HepG2 (cell line): ENCODE data around the gene CENPP. TPM values are rescaled to one million over a fixed set of nuclear protein-coding genes. Genes with fewer than 3 reads are reported as not detected.

Source experiments
- ATAC-seq: fragments of 200-7000 bp; cut with Tn5 transposase; 3 replicates; pipeline ENCODE4 v1.9.1; 2020; ENCODE audit warnings: mild to moderate bottlenecking, moderate library complexity
- BruUV-seq: library from RNA; stranded (reverse); fragments of 400-500 nt; replicated peaks from 2 replicates; lab custom pipeline; 2021; lab: Mats Ljungman, UMichigan
- CTCF ChIA-PET: fragments of 300-600 bp; formaldehyde crosslinking; extraction: SDS; loops from one replicate; lab custom pipeline; 2021; ENCODE audit warnings: low total read pairs, inconsistent platforms, low intra/inter-chr PET ratio; lab: Yijun Ruan, JAX
- POLR2A ChIA-PET: fragments of 350-600 bp; sonication (Branson Sonifier 250); formaldehyde crosslinking; loops from one replicate; lab custom pipeline; 2020; ENCODE audit warnings: antibody characterized with exemption, inconsistent platforms; lab: Yijun Ruan, JAX
- DNase-seq: peaks from one replicate; pipeline ENCODE4 v3.0.0-alpha.2; 2015; ENCODE audit warnings: low spot score
- FAIRE-seq: peaks from 3 replicates; lab custom pipeline; 2011; peaks lifted over from hg19 to GRCh38; lab: Jason Lieb, UNC
- H2AFZ ChIP-seq: one replicate; pipeline ENCODE4 v1.6.1; 2011; ENCODE audit warnings: low read length, inconsistent platforms
- H3K27ac ChIP-seq: fragments of 300-600 bp; 3 replicates; pipeline ENCODE4 v1.8.0; 2011; ENCODE audit warnings: mixed run types, mild to moderate bottlenecking, mixed read lengths, low read length, inconsistent platforms; ENCODE audit not compliant: insufficient read depth; ENCODE audit errors: extremely low read length
- H3K27me3 ChIP-seq, 2 experiments: fragments of 200-600 bp in 1 of 2; 2 replicates in 1 of 2; 3 replicates in 1 of 2; pipeline versions ENCODE4 v1.6.0 to v1.8.0; 2011; ENCODE audit warnings: low read length in 2 of 2, mild to moderate bottlenecking in 2 of 2, moderate library complexity in 2 of 2, inconsistent platforms in 1 of 2; ENCODE audit not compliant: insufficient read depth in 2 of 2, control insufficient read depth in 1 of 2
- H3K36me3 ChIP-seq, 2 experiments: fragments of 200-600 bp in 1 of 2; replicated peaks in 1 of 2; 2 replicates in 1 of 2; 3 replicates in 1 of 2; pipeline versions ENCODE4 v1.5.1 to v1.8.0; 2011; ENCODE audit warnings: low read length in 2 of 2, inconsistent platforms in 1 of 2; ENCODE audit not compliant: insufficient read depth in 2 of 2, control insufficient read depth in 1 of 2
- H3K4me1 ChIP-seq: 2 replicates; pipeline ENCODE4 v1.5.1; 2012; ENCODE audit warnings: low read length, inconsistent platforms; ENCODE audit not compliant: insufficient read depth
- H3K4me2 ChIP-seq: 2 replicates; pipeline ENCODE4 v1.6.0; 2011; ENCODE audit warnings: low read depth, low read length, inconsistent platforms
- H3K4me3 ChIP-seq, 3 experiments: fragments of 200-600 bp in 1 of 3; sonication (generic), shearing (Covaris generic) in 1 of 3; replicated peaks in 1 of 3; 2 replicates each; pipeline ENCODE4 v1.5.1; 2011 to 2016; ENCODE audit warnings: low read length in 3 of 3, inconsistent platforms in 2 of 3, low read depth in 2 of 3, mild to moderate bottlenecking in 2 of 3, control low read depth in 1 of 3, mixed read lengths in 1 of 3; ENCODE audit not compliant: insufficient read depth in 1 of 3
- H3K79me2 ChIP-seq: one replicate; pipeline ENCODE4 v1.6.1; 2011; ENCODE audit warnings: low read length, inconsistent platforms; ENCODE audit not compliant: insufficient read depth
- H3K9ac ChIP-seq: 2 replicates; pipeline ENCODE4 v1.6.0; 2011; ENCODE audit warnings: mild to moderate bottlenecking, low read depth, low read length, inconsistent platforms; ENCODE audit not compliant: insufficient read depth
- H3K9me3 ChIP-seq: 2 replicates; pipeline ENCODE4 v1.5.1; 2012; ENCODE audit warnings: mild to moderate bottlenecking, low read length
- H4K20me1 ChIP-seq: 2 replicates; pipeline ENCODE4 v1.6.0; 2011; ENCODE audit warnings: inconsistent platforms, mild to moderate bottlenecking, low read length, moderate library complexity; ENCODE audit not compliant: insufficient read depth
- BRD4 ChIP-seq: sonication (generic); formaldehyde crosslinking; IDR thresholded peaks from 2 replicates; pipeline ENCODE4 v1.4.0; 2020; ENCODE audit warnings: missing genetic modification reagents
- NFIC ChIP-seq: IDR thresholded peaks from 2 replicates; pipeline ENCODE4 v1.6.1; 2012; ENCODE audit warnings: mild to moderate bottlenecking, low read length, inconsistent platforms
- PHF21A ChIP-seq: sonication (generic); formaldehyde crosslinking; IDR thresholded peaks from 2 replicates; pipeline ENCODE4 v1.5.0; 2020; ENCODE audit warnings: mild to moderate bottlenecking, missing genetic modification reagents
- THYN1 ChIP-seq: sonication (generic); formaldehyde crosslinking; IDR thresholded peaks from 2 replicates; pipeline ENCODE4 v1.8.1; 2023; ENCODE audit warnings: low read depth, mild to moderate bottlenecking, moderate library complexity, missing genetic modification reagents, borderline replicate concordance
- TRIM24 ChIP-seq: sonication (generic); formaldehyde crosslinking; IDR thresholded peaks from 2 replicates; pipeline ENCODE4 v1.8.0; 2022; ENCODE audit warnings: mild to moderate bottlenecking, missing genetic modification reagents
- ZNF124 ChIP-seq: sonication (generic); formaldehyde crosslinking; IDR thresholded peaks from 2 replicates; pipeline ENCODE4 v1.4.0; 2020; ENCODE audit warnings: missing genetic modification reagents
- ZNF136 ChIP-seq: sonication (generic); formaldehyde crosslinking; IDR thresholded peaks from 2 replicates; pipeline ENCODE4 v1.8.1; 2022; ENCODE audit warnings: low read depth, mild to moderate bottlenecking, moderate library complexity, missing genetic modification reagents
- ZNF292 ChIP-seq: sonication (generic); formaldehyde crosslinking; IDR thresholded peaks from 2 replicates; pipeline ENCODE4 v1.8.1; 2022; ENCODE audit warnings: mild to moderate bottlenecking, low read depth, missing genetic modification reagents, borderline replicate concordance
- ZNF577 ChIP-seq: sonication (generic); formaldehyde crosslinking; IDR thresholded peaks from 2 replicates; pipeline ENCODE4 v1.4.0; 2020; ENCODE audit warnings: mild to moderate bottlenecking, low read depth, missing genetic modification reagents, borderline replicate concordance
- ZSCAN29 ChIP-seq: sonication (generic); formaldehyde crosslinking; conservative IDR thresholded peaks from 2 replicates; pipeline ENCODE4 v1.4.0; 2020; ENCODE audit warnings: mild to moderate bottlenecking, missing genetic modification reagents
- WGBS: methylation state at CpG from one replicate; pipeline ENCODE4 v1.1.6; 2017; ENCODE audit warnings: low lambda C conversion rate; 5-methylcytosine and 5-hydroxymethylcytosine counted together
- in situ Hi-C: cut with HindIII; loops from 2 replicates; pipeline ENCODE4 v1.10.0; 2017; ENCODE audit warnings: low pct_unique_long_range_greater_than_20kb; ENCODE audit not compliant: extremely low pct_ligation_motif_present
- intact Hi-C: fragments of 100-400 bp; cut with micrococcal nuclease; formaldehyde crosslinking; loops from one replicate; pipeline ENCODE4 v1.10.0; 2022; ENCODE audit not compliant: unreplicated experiment
- polyA plus RNA-seq, 8 experiments: library from polyadenylated mRNA; depleted of rRNA in 3 of 8; stranded (reverse) in 7 of 8; unstranded in 1 of 8; fragments of >200 nt; fragmentation: Illumina TruSeq in 4 of 8; extraction: Trizol in 4 of 8; gene quantifications; 2 replicates each; pipeline versions ENCODE4 v1.2.1 to v1.2.3, GENCODE V29; 2011 to 2016; ENCODE audit warnings: low read depth in 4 of 8, missing spikeins in 1 of 8, mixed read lengths in 1 of 8; ENCODE audit not compliant: insufficient read depth in 1 of 8
- total RNA-seq, 5 experiments: library from RNA; depleted of rRNA; stranded (reverse); fragments of >200 nt; fragmentation: Illumina TruSeq; extraction: Trizol; gene quantifications; 2 replicates each; pipeline ENCODE4 v1.2.3, GENCODE V29; 2016; ENCODE audit warnings: low read depth in 1 of 5
- TF ChIP-seq, protein P1 (sequence below): sonication (generic); formaldehyde crosslinking; IDR thresholded peaks from 2 replicates; pipeline ENCODE4 v1.4.0; 2020; ENCODE audit warnings: mild to moderate bottlenecking, missing genetic modification reagents

The CENPP gene
- total and polyA plus RNA-seq, 2 of the 13 experiments (the other 11 are each of a cell fraction or from before 2014, with no cell fraction given), result 2.0 to 11.4 TPM

DNA sequence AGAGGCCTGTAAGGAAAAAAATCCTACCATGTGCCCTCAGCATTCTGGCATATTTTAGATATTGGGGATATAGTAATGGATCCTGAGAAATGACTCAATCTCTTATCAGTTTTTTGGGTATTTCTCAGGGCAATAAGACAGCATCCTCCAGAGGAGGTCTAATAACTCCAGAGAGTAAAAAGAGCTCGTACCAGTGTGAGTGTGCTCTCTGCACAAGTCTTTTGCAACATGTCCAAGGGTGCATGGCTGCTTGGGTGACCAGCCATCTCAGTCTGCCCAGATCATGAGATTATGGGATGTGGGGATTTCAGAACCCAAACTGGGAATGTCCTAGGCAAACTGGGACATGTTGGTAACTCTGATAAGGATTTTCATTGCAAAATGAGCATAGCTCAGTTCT lies 141.3 kb downstream of the CENPP start (continued):
- no peak for TF ChIP-seq ZNF292 (CRISPR knock-in tag)
- no peak for TF ChIP-seq TRIM24
- TF ChIP-seq NFIC, result no peak
- TF ChIP-seq THYN1 (CRISPR knock-in tag), result no peak

DNA sequence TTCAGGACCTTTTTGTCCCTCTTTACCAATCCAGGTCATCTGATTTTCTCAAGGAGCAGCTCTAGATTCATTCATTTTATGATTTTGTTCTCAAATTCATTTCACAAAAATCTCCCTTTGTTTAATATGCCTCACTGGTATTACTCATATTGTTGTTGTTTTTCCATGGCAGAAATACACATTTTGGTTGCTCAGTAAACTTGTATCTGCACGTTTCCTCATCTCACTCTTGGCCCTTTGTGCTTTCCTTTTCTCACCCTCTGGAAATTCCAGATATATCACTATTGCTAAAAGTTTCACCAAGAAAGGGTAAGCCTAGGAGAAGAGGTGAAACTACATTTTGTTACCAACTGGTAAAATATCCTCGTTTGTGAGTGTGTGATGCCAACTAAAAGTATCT lies 141.8 kb downstream of the CENPP start:
- H2AFZ ChIP-seq, result no peak overlapping the region
- no peak overlapping the region for H3K4me2 ChIP-seq
- no peaks in the 10 kb centered on the region for H3K9me3 ChIP-seq
- H3K36me3 ChIP-seq, result no peaks in the 10 kb centered on the region
- WGBS, result 89% methylated on average over 2 of the region's 2 CpGs
- H3K79me2 ChIP-seq, result no peaks in the 10 kb centered on the region
- H3K27me3 ChIP-seq, result no peaks in the 10 kb centered on the region
- no peaks in the 10 kb centered on the region for H3K4me1 ChIP-seq
- ChIA-PET POLR2A (no interaction called here), CTCF (no interaction called here)
- TF ChIP-seq BRD4 (CRISPR knock-in tag) (no peak), PHF21A (CRISPR knock-in tag) (no peak), ZNF577 (no peak), ZNF124 (CRISPR knock-in tag) (no peak), ZNF136 (no peak), ZSCAN29 (CRISPR knock-in tag) (no peak)
- TF ChIP-seq, protein P1, sequence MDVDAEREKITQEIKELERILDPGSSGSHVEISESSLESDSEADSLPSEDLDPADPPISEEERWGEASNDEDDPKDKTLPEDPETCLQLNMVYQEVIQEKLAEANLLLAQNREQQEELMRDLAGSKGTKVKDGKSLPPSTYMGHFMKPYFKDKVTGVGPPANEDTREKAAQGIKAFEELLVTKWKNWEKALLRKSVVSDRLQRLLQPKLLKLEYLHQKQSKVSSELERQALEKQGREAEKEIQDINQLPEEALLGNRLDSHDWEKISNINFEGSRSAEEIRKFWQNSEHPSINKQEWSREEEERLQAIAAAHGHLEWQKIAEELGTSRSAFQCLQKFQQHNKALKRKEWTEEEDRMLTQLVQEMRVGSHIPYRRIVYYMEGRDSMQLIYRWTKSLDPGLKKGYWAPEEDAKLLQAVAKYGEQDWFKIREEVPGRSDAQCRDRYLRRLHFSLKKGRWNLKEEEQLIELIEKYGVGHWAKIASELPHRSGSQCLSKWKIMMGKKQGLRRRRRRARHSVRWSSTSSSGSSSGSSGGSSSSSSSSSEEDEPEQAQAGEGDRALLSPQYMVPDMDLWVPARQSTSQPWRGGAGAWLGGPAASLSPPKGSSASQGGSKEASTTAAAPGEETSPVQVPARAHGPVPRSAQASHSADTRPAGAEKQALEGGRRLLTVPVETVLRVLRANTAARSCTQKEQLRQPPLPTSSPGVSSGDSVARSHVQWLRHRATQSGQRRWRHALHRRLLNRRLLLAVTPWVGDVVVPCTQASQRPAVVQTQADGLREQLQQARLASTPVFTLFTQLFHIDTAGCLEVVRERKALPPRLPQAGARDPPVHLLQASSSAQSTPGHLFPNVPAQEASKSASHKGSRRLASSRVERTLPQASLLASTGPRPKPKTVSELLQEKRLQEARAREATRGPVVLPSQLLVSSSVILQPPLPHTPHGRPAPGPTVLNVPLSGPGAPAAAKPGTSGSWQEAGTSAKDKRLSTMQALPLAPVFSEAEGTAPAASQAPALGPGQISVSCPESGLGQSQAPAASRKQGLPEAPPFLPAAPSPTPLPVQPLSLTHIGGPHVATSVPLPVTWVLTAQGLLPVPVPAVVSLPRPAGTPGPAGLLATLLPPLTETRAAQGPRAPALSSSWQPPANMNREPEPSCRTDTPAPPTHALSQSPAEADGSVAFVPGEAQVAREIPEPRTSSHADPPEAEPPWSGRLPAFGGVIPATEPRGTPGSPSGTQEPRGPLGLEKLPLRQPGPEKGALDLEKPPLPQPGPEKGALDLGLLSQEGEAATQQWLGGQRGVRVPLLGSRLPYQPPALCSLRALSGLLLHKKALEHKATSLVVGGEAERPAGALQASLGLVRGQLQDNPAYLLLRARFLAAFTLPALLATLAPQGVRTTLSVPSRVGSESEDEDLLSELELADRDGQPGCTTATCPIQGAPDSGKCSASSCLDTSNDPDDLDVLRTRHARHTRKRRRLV, result no peak
- no peak overlapping the region for H3K27ac ChIP-seq
- H3K4me3 ChIP-seq, result no peak overlapping the region
- BruUV-seq, result no TSS peak
- DNase-seq (no peak), FAIRE-seq (no peak), ATAC-seq (no peak)
- in situ Hi-C loops, result no loop called here
- no peak overlapping the region for H3K9ac ChIP-seq
- no peaks in the 10 kb centered on the region for H4K20me1 ChIP-seq
- intact Hi-C loops, result no loop called here
